Kidney epithelial cell (primary cell): ENCODE data around the gene ACAA2. TPM values are rescaled to one million over a fixed set of nuclear protein-coding genes. Genes with fewer than 3 reads are reported as not detected.

Source experiments
- DNase-seq: peaks from one replicate; pipeline ENCODE4 v3.0.0-alpha.2; 2010; ENCODE audit warnings: low read depth
- H3K27me3 ChIP-seq: 2 replicates; pipeline ENCODE4 v1.6.0; 2011; ENCODE audit warnings: low read length; ENCODE audit not compliant: control insufficient read depth, insufficient read depth
- H3K36me3 ChIP-seq: 2 replicates; pipeline ENCODE4 v1.5.1; 2011; ENCODE audit warnings: low read length; ENCODE audit not compliant: control insufficient read depth, insufficient read depth
- H3K4me3 ChIP-seq: 2 replicates; pipeline ENCODE4 v1.5.1; 2011; ENCODE audit warnings: low read depth, mild to moderate bottlenecking, control low read depth, low read length
- CTCF ChIP-seq: IDR thresholded peaks from 2 replicates; pipeline ENCODE4 v1.5.1; 2011; ENCODE audit warnings: mild to moderate bottlenecking, moderate library complexity, low read length, control low read depth, inconsistent platforms; ENCODE audit not compliant: insufficient read depth, poor library complexity, severe bottlenecking
- total RNA-seq: library from RNA; depleted of rRNA; stranded (reverse); fragments of >200 nt; gene quantifications from 2 replicates; pipeline ENCODE4 v1.2.3, GENCODE V29; 2015

ACAA2 gene
- total RNA-seq, 1 donor from 2014 or later: 68.0 TPM

DNA sequence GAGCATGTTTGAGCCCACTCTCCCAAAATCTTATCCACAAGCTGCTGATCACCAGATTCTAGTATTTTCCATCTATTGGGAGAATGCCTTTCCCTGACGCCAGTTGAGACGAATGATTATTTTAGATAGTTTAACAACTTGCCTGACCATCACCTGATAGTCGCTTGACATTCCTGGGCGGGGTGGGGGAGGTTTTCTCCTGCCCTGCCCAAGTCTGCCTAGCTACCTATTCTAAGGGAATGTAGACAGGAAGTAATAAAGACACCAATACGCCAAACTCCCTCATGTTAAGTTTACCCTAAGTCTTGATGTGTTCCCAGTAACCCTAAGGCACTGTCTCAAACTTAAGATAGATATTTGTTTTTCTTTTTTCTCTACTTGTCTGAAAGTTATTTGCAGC, 4.6 kb upstream of the ACAA2 start:
- TF ChIP-seq CTCF: no peak
- H3K4me3 ChIP-seq: no peak overlapping the region
- no peaks in the 10 kb centered on the region for H3K27me3 ChIP-seq
- no peak for DNase-seq
- no peaks in the 10 kb centered on the region for H3K36me3 ChIP-seq

- no peak for DNase-seq
- Histone ChIP-seq H3K36me3 (no peaks in the 10 kb centered on the region), H3K27me3 (no peaks in the 10 kb centered on the region), H3K4me3 (no peak overlapping the region)
- no peak for TF ChIP-seq CTCF
These were observed 2.6 kb upstream of the ACAA2 start for GRCh38 chr18:49815927-49816326.

GRCh38 chr18:49814147-49814499, 790 bp upstream of the ACAA2 start:
- no peaks in the 10 kb centered on the region for H3K36me3 ChIP-seq
- no peak for TF ChIP-seq CTCF
- no peaks in the 10 kb centered on the region for H3K27me3 ChIP-seq
- no peak for DNase-seq
- peak overlapping the region; percentile 82 for H3K4me3 ChIP-seq

DNA sequence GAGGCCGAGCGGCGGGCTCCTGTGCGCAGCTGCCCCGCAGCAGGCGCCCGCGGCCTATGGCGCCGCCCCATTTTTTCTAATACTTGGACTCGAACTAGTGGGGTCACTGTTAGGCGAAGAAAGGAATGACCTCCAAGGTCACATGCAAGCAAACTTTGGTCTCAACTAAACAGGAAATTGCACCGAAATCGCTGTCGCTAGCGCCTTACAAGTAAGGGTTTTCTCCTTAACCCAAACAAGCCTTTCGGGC, 339 bp downstream of the ACAA2 start:
- peak overlapping the region; percentile 82 for H3K4me3 ChIP-seq
- no peaks in the 10 kb centered on the region for H3K27me3 ChIP-seq
- DNase-seq: no peak
- TF ChIP-seq CTCF: no peak
- no peaks in the 10 kb centered on the region for H3K36me3 ChIP-seq

GRCh38 chr18:49812286-49813068, 856 bp downstream of the ACAA2 start:
- no peak for DNase-seq
- no peaks in the 10 kb centered on the region for H3K36me3 ChIP-seq

More at GRCh38 chr18:49812286-49813068, 856 bp downstream of the ACAA2 start:
- TF ChIP-seq CTCF: no peak
- Histone ChIP-seq H3K4me3 (peak overlapping the region; percentile 82), H3K27me3 (no peaks in the 10 kb centered on the region)
